MM.1S (cell line): ENCODE data around the gene ZNF710.

Source experiments
- DNase-seq: peaks from one replicate; pipeline ENCODE4 v3.0.0-alpha.2; 2015
- H2AFZ ChIP-seq: fragments of 300-600 bp; sonication (generic); 2 replicates; pipeline ENCODE4 v1.6.0; 2016; ENCODE audit warnings: antibody characterized with exemption, low read length
- H3F3A ChIP-seq: fragments of 300-600 bp; sonication (generic); 2 replicates; pipeline ENCODE4 v1.6.1; 2016; ENCODE audit warnings: mild to moderate bottlenecking, antibody characterized with exemption, low read length, moderate library complexity, mixed read lengths; ENCODE audit not compliant: insufficient read depth
- H3K27ac ChIP-seq: fragments of 300-600 bp; sonication (generic); 2 replicates; pipeline ENCODE4 v1.5.1; 2016; ENCODE audit warnings: mild to moderate bottlenecking, low read length
- H3K27me3 ChIP-seq: fragments of 300-600 bp; sonication (generic); replicated peaks from 2 replicates; pipeline ENCODE4 v1.6.0; 2016; ENCODE audit warnings: low read length; ENCODE audit not compliant: insufficient read depth
- H3K36me3 ChIP-seq: fragments of 300-600 bp; sonication (generic); replicated peaks from 2 replicates; pipeline ENCODE4 v1.6.1; 2016; ENCODE audit warnings: mild to moderate bottlenecking, low read length, mixed read lengths; ENCODE audit not compliant: insufficient read depth
- H3K4me1 ChIP-seq: fragments of 300-600 bp; sonication (generic); 2 replicates; pipeline ENCODE4 v1.6.1; 2016; ENCODE audit warnings: low read length, mixed read lengths
- H3K4me2 ChIP-seq: fragments of 300-600 bp; sonication (generic); 2 replicates; pipeline ENCODE4 v1.6.0; 2016; ENCODE audit warnings: low read depth, low read length
- H3K4me3 ChIP-seq: fragments of 300-600 bp; sonication (generic); 2 replicates; pipeline ENCODE4 v1.5.1; 2016; ENCODE audit warnings: low read length, mixed read lengths
- H3K79me2 ChIP-seq: fragments of 300-600 bp; sonication (generic); 2 replicates; pipeline ENCODE4 v1.6.1; 2016; ENCODE audit warnings: mixed run types, low read length, mixed read lengths
- H3K9ac ChIP-seq: fragments of 300-600 bp; sonication (generic); 2 replicates; pipeline ENCODE4 v1.6.1; 2016; ENCODE audit warnings: low read length, mixed read lengths
- H3K9me2 ChIP-seq: fragments of 300-600 bp; sonication (generic); replicated peaks from 2 replicates; pipeline ENCODE4 v1.6.1; 2016; ENCODE audit warnings: mild to moderate bottlenecking, low read length, mixed read lengths; ENCODE audit not compliant: insufficient read depth
- H3K9me3 ChIP-seq: fragments of 300-600 bp; sonication (generic); replicated peaks from 2 replicates; pipeline ENCODE4 v1.6.1; 2016; ENCODE audit warnings: mild to moderate bottlenecking, low read length, mixed read lengths; ENCODE audit not compliant: insufficient read depth
- H4K20me1 ChIP-seq: fragments of 300-600 bp; sonication (generic); 2 replicates; pipeline ENCODE4 v1.6.1; 2016; ENCODE audit warnings: mild to moderate bottlenecking, low read length, moderate library complexity, mixed read lengths; ENCODE audit not compliant: insufficient read depth
- CTCF ChIP-seq: fragments of 300-600 bp; sonication (generic); IDR thresholded peaks from 2 replicates; pipeline ENCODE4 v1.5.1; 2016; ENCODE audit warnings: antibody characterized with exemption, low read length, mixed read lengths
- EZH2 ChIP-seq: fragments of 300-600 bp; sonication (generic); optimal IDR thresholded peaks from 2 replicates; pipeline ENCODE3; 2017; ENCODE audit warnings: low read depth, mild to moderate bottlenecking, antibody characterized with exemption, low read length, mixed read lengths
- EZH2phosphoT487 ChIP-seq: fragments of 300-600 bp; sonication (generic); IDR thresholded peaks from 2 replicates; pipeline ENCODE4 v1.6.1; 2018; ENCODE audit warnings: antibody characterized with exemption, low read length

ZNF710 gene

GRCh38 chr15:90126596-90127435, 125.7 kb downstream of the ZNF710 start:
- H4K20me1 ChIP-seq: no peaks in the 10 kb centered on the region
- no peaks in the 10 kb centered on the region for H3K9me3 ChIP-seq
- H3K27ac ChIP-seq: no peak overlapping the region
- no peaks in the 10 kb centered on the region for H3K79me2 ChIP-seq
- H2AFZ ChIP-seq: no peak overlapping the region
- H3K4me1 ChIP-seq: no peaks in the 10 kb centered on the region
- no peak overlapping the region for H3K4me3 ChIP-seq
- H3K9ac ChIP-seq: no peak overlapping the region
- no peak overlapping the region for H3K4me2 ChIP-seq
- no peaks in the 10 kb centered on the region for H3K27me3 ChIP-seq
- H3F3A ChIP-seq: no peaks in the 10 kb centered on the region
- H3K9me2 ChIP-seq: no peaks in the 10 kb centered on the region
- no peak for TF ChIP-seq CTCF
- TF ChIP-seq EZH2phosphoT487: no peak
- TF ChIP-seq EZH2: no peak
- no peaks in the 10 kb centered on the region for H3K36me3 ChIP-seq
- DNase-seq: no peak

- Histone ChIP-seq H3K36me3 (no peaks in the 10 kb centered on the region), H2AFZ (no peak overlapping the region), H3K79me2 (no peaks in the 10 kb centered on the region), H3K9ac (no peak overlapping the region), H3K4me2 (no peak overlapping the region), H3K9me3 (no peaks in the 10 kb centered on the region), H3K9me2 (no peaks in the 10 kb centered on the region), H3F3A (no peaks in the 10 kb centered on the region), H3K4me3 (no peak overlapping the region), H3K4me1 (no peaks in the 10 kb centered on the region), H3K27me3 (no peaks in the 10 kb centered on the region), H3K27ac (no peak overlapping the region), H4K20me1 (no peaks in the 10 kb centered on the region)
- TF ChIP-seq CTCF: no peak
- no peak for TF ChIP-seq EZH2phosphoT487
- no peak for TF ChIP-seq EZH2
- no peak for DNase-seq
These were observed 129.2 kb downstream of the ZNF710 start for GRCh38 chr15:90130291-90130690.
